Neuronal stem cell (in vitro differentiated cells): Measurements from ENCODE around the gene DIP2C.
A peak's percentile ranks its signal among the peaks of the same experiment; 100 is the strongest.

Experiments
- DNase-seq: peaks from one replicate; pipeline ENCODE4 v3.0.0-alpha.2; 2013; ENCODE audit warnings: low spot score
- H2AFZ ChIP-seq: one replicate; pipeline ENCODE4 v1.6.1; 2013; ENCODE audit warnings: mild to moderate bottlenecking, low read length, inconsistent platforms
- H2AK5ac ChIP-seq: 2 replicates; pipeline ENCODE4 v1.6.1; 2013; ENCODE audit warnings: low read depth, mild to moderate bottlenecking, inconsistent platforms, low read length, moderate library complexity, mixed read lengths
- H2BK120ac ChIP-seq: 2 replicates; pipeline ENCODE4 v1.6.1; 2013; ENCODE audit warnings: low read depth, mild to moderate bottlenecking, inconsistent platforms, low read length, moderate library complexity, mixed read lengths
- H2BK12ac ChIP-seq: one replicate; pipeline ENCODE4 v1.6.1; 2013; ENCODE audit warnings: low read length, inconsistent platforms
- H2BK15ac ChIP-seq: 2 replicates; pipeline ENCODE4 v1.6.1; 2013; ENCODE audit warnings: mild to moderate bottlenecking, low read length, inconsistent platforms, mixed read lengths
- H2BK5ac ChIP-seq: one replicate; pipeline ENCODE4 v1.6.1; 2013; ENCODE audit warnings: inconsistent platforms, mild to moderate bottlenecking, low read length, moderate library complexity
- H3K14ac ChIP-seq: one replicate; pipeline ENCODE4 v1.6.1; 2013; ENCODE audit warnings: low read length, inconsistent platforms
- H3K18ac ChIP-seq: 2 replicates; pipeline ENCODE4 v1.6.1; 2013; ENCODE audit warnings: low read length, inconsistent platforms
- H3K23ac ChIP-seq: 2 replicates; pipeline ENCODE4 v1.6.1; 2013; ENCODE audit warnings: low read depth, mild to moderate bottlenecking, mixed read lengths, low read length, inconsistent platforms; ENCODE audit not compliant: poor library complexity
- H3K27ac ChIP-seq: replicated peaks from 3 replicates; pipeline ENCODE4 v1.5.1; 2013; ENCODE audit warnings: low read length, inconsistent platforms
- H3K27me3 ChIP-seq, 3 experiments: 2 replicates each; pipeline ENCODE4 v1.6.1; 2013; ENCODE audit warnings: low read length in 3 of 3, mild to moderate bottlenecking in 2 of 3, inconsistent platforms in 1 of 3, low read depth in 1 of 3, mixed read lengths in 1 of 3, moderate library complexity in 1 of 3; ENCODE audit not compliant: control insufficient read depth in 3 of 3, insufficient read depth in 3 of 3
- H3K36me3 ChIP-seq, 2 donors: replicated peaks in 1 of 2; 2 replicates each; pipeline ENCODE4 v1.6.1; 2013; ENCODE audit warnings: low read length in 2 of 2; ENCODE audit not compliant: control insufficient read depth in 2 of 2, insufficient read depth in 2 of 2
- H3K4ac ChIP-seq: 2 replicates; pipeline ENCODE4 v1.6.1; 2013; ENCODE audit warnings: inconsistent platforms, mild to moderate bottlenecking, low read length, moderate library complexity
- H3K4me1 ChIP-seq, 2 donors: 1 replicate in 1 of 2; 2 replicates in 1 of 2; pipeline ENCODE4 v1.6.1; 2013; ENCODE audit warnings: low read length in 2 of 2, low read depth in 1 of 2; ENCODE audit not compliant: control insufficient read depth in 2 of 2, insufficient read depth in 1 of 2
- H3K4me2 ChIP-seq: one replicate; pipeline ENCODE4 v1.6.1; 2013; ENCODE audit warnings: mild to moderate bottlenecking, low read length, inconsistent platforms; ENCODE audit not compliant: insufficient read depth, poor library complexity, severe bottlenecking
- H3K4me3 ChIP-seq, 2 donors: 2 replicates each; pipeline ENCODE4 v1.5.1; 2013; ENCODE audit warnings: low read length in 2 of 2, mild to moderate bottlenecking in 2 of 2, inconsistent platforms in 1 of 2, moderate library complexity in 1 of 2
- H3K79me1 ChIP-seq: one replicate; pipeline ENCODE4 v1.6.1; 2013; ENCODE audit warnings: low read depth, mild to moderate bottlenecking, inconsistent platforms, low read length, moderate library complexity
- H3K9ac ChIP-seq: one replicate; pipeline ENCODE4 v1.6.1; 2013; ENCODE audit warnings: mild to moderate bottlenecking, low read depth, low read length, inconsistent platforms; ENCODE audit not compliant: poor library complexity
- H3K9me3 ChIP-seq, 2 donors: replicated peaks in 1 of 2; 2 replicates each; pipeline versions ENCODE3 to v1.6.1; 2013; ENCODE audit warnings: low read length in 2 of 2, mild to moderate bottlenecking in 2 of 2, inconsistent platforms in 1 of 2, low read depth in 1 of 2, mixed read lengths in 1 of 2, moderate library complexity in 1 of 2; ENCODE audit not compliant: control insufficient read depth in 2 of 2, insufficient read depth in 1 of 2
- H4K8ac ChIP-seq: one replicate; pipeline ENCODE4 v1.6.1; 2013; ENCODE audit warnings: low read depth, mild to moderate bottlenecking, inconsistent platforms, low read length, moderate library complexity
- H4K91ac ChIP-seq: one replicate; pipeline ENCODE4 v1.6.1; 2013; ENCODE audit warnings: low read length, low read depth, mild to moderate bottlenecking, inconsistent platforms; ENCODE audit not compliant: poor library complexity
- WGBS, 2 donors: extraction: QIAGEN DNeasy Blood & Tissue Kit; methylation state at CpG; one replicate each; pipeline ENCODE4 v1.1.7; 2013; ENCODE audit warnings: missing lambda C conversion rate in 2 of 2, mixed read lengths in 1 of 2; ENCODE audit not compliant: insufficient read length in 2 of 2, insufficient replicate concordance in 1 of 2; ENCODE audit errors: extremely low coverage in 2 of 2; 5-methylcytosine and 5-hydroxymethylcytosine counted together

DIP2C gene

GRCh38 chr10:520402-520787 lies 169.1 kb downstream of the DIP2C start:
- Histone ChIP-seq H3K23ac (no peak overlapping the region), H3K14ac (no peak overlapping the region), H2BK15ac (no peak overlapping the region), H2AFZ (no peak overlapping the region), H2BK120ac (no peak overlapping the region), H3K4me1 (peaks cover 22 to 27% of the 10 kb centered on the region in 2 donors), H3K4me2 (no peak overlapping the region), H2AK5ac (no peak overlapping the region), H3K4ac (no peak overlapping the region), H2BK5ac (no peak overlapping the region), H4K8ac (no peak overlapping the region), H3K79me1 (peaks cover 4% of the 10 kb centered on the region), H3K4me3 (no peak overlapping the region), H3K36me3 (peaks cover 0 to 9% of the 10 kb centered on the region in 2 donors), H3K9ac (no peak overlapping the region), H3K9me3 (no peaks in the 10 kb centered on the region), H2BK12ac (no peak overlapping the region), H3K18ac (peak overlapping the region; percentile 11), H4K91ac (no peak overlapping the region), H3K27me3 (no peaks in the 10 kb centered on the region), H3K27ac (no peak overlapping the region)
- WGBS, 2 donors: no CpG with 5 or more reads among the region's 6 CpGs
- no peak for DNase-seq

GRCh38 chr10:519716-520401 lies 169.6 kb downstream of the DIP2C start:
- Histone ChIP-seq H3K27me3 (no peaks in the 10 kb centered on the region), H3K4me1 (peaks cover 22 to 27% of the 10 kb centered on the region in 2 donors), H3K4me2 (no peak overlapping the region), H2BK5ac (peak overlapping the region; percentile 21), H2BK120ac (no peak overlapping the region), H2AK5ac (no peak overlapping the region), H4K8ac (no peak overlapping the region), H3K79me1 (peaks cover 4% of the 10 kb centered on the region), H3K4ac (no peak overlapping the region), H3K9me3 (no peaks in the 10 kb centered on the region), H3K23ac (peak overlapping the region; percentile 22), H3K27ac (no peak overlapping the region), H2BK12ac (no peak overlapping the region), H3K18ac (peak overlapping the region; percentile 87), H3K9ac (no peak overlapping the region), H2AFZ (no peak overlapping the region), H3K36me3 (peaks cover 0 to 9% of the 10 kb centered on the region in 2 donors), H3K4me3 (no peak overlapping the region), H4K91ac (no peak overlapping the region), H2BK15ac (no peak overlapping the region), H3K14ac (peak overlapping the region; percentile 25)
- WGBS, 2 donors: no CpG with 5 or more reads among the region's 25 CpGs
- DNase-seq: no peak

- Histone ChIP-seq H3K9me3 (no peaks in the 10 kb centered on the region), H2BK12ac (peak overlapping the region; percentile 7), H3K27me3 (no peaks in the 10 kb centered on the region), H3K4me3 (peak overlapping the region in 1 of 2 donors; percentile 38), H3K14ac (peak overlapping the region; percentile 43), H2BK5ac (peak overlapping the region; percentile 21), H2BK15ac (no peak overlapping the region), H2AFZ (no peak overlapping the region), H3K27ac (no peak overlapping the region), H3K18ac (peak overlapping the region; percentile 87), H3K4me1 (peaks cover 25 to 30% of the 10 kb centered on the region in 2 donors), H3K23ac (peak overlapping the region; percentile 22), H3K36me3 (peaks cover 3 to 9% of the 10 kb centered on the region in 2 donors), H3K9ac (no peak overlapping the region), H3K4ac (no peak overlapping the region), H4K91ac (no peak overlapping the region), H3K4me2 (no peak overlapping the region), H3K79me1 (peaks cover 6% of the 10 kb centered on the region), H4K8ac (no peak overlapping the region), H2BK120ac (no peak overlapping the region), H2AK5ac (peak overlapping the region; percentile 65)
- WGBS, 2 donors: no CpG with 5 or more reads among the region's 16 CpGs
- no peak for DNase-seq
Observed at GRCh38 chr10:519055-519715, 170.3 kb downstream of the DIP2C start.

- H2BK12ac ChIP-seq: no peak overlapping the region
Observed at GRCh38 chr10:517872-518475, 171.5 kb downstream of the DIP2C start.

More at GRCh38 chr10:517872-518475, 171.5 kb downstream of the DIP2C start:
- no peak overlapping the region for H3K4me2 ChIP-seq
- H3K14ac ChIP-seq: no peak overlapping the region
- no peaks in the 10 kb centered on the region for H3K9me3 ChIP-seq
- H3K18ac ChIP-seq: no peak overlapping the region
- no peak overlapping the region for H3K27ac ChIP-seq
- no peak overlapping the region for H2BK15ac ChIP-seq
- peaks cover 6% of the 10 kb centered on the region for H3K79me1 ChIP-seq
- no peak overlapping the region for H3K4me3 ChIP-seq
- DNase-seq: no peak
- H3K4ac ChIP-seq: no peak overlapping the region
- no peak overlapping the region for H3K9ac ChIP-seq
- peak overlapping the region; percentile 70 for H3K23ac ChIP-seq
- no peaks in the 10 kb centered on the region for H3K27me3 ChIP-seq
- no peak overlapping the region for H2BK120ac ChIP-seq
- peaks cover 3 to 9% of the 10 kb centered on the region in 2 donors for H3K36me3 ChIP-seq
- no CpG with 5 or more reads among the region's 15 CpGs for WGBS, 2 donors
- peaks cover 25 to 30% of the 10 kb centered on the region in 2 donors for H3K4me1 ChIP-seq
- H4K8ac ChIP-seq: no peak overlapping the region
- no peak overlapping the region for H2AK5ac ChIP-seq
- H4K91ac ChIP-seq: no peak overlapping the region
- no peak overlapping the region for H2BK5ac ChIP-seq
- no peak overlapping the region for H2AFZ ChIP-seq
